Skeletal muscle tissue (tissue), 4 donors: ENCODE data around the gene S100B. TPM values are rescaled to one million over a fixed set of nuclear protein-coding genes. Genes with fewer than 3 reads are reported as not detected.

Experiments
- H3K27ac ChIP-seq: one replicate; pipeline ENCODE4 v1.7.0; 2013; ENCODE audit warnings: mild to moderate bottlenecking, low read depth, low read length, inconsistent platforms
- H3K27me3 ChIP-seq, 3 donors: one replicate each; pipeline ENCODE4 v1.7.0; 2013; ENCODE audit warnings: low read length in 3 of 3; ENCODE audit not compliant: control insufficient read depth in 3 of 3, insufficient read depth in 3 of 3
- H3K36me3 ChIP-seq, 3 donors: one replicate each; pipeline ENCODE4 v1.7.0; 2013; ENCODE audit warnings: low read length in 3 of 3; ENCODE audit not compliant: control insufficient read depth in 3 of 3, insufficient read depth in 3 of 3
- H3K4me1 ChIP-seq, 3 donors: one replicate each; pipeline ENCODE4 v1.7.0; 2013; ENCODE audit warnings: low read length in 3 of 3, mild to moderate bottlenecking in 3 of 3; ENCODE audit not compliant: control insufficient read depth in 3 of 3, insufficient read depth in 3 of 3
- H3K4me3 ChIP-seq, 3 donors: one replicate each; pipeline ENCODE4 v1.7.0; 2013; ENCODE audit warnings: low read length in 3 of 3
- H3K9ac ChIP-seq, 3 donors: one replicate each; pipeline ENCODE4 v1.7.0; 2013; ENCODE audit warnings: low read length in 3 of 3, mild to moderate bottlenecking in 3 of 3, moderate library complexity in 2 of 3, low read depth in 1 of 3
- H3K9me3 ChIP-seq, 3 donors: one replicate each; pipeline ENCODE4 v1.7.0; 2013; ENCODE audit warnings: low read length in 3 of 3; ENCODE audit not compliant: control insufficient read depth in 3 of 3
- total RNA-seq: library from RNA; depleted of rRNA; stranded (reverse); fragments of >200 nt; gene quantifications from one replicate; pipeline ENCODE4 v1.2.3, GENCODE V29; 2014
- donor health status: Osteomylitis.

Gene S100B
- total RNA-seq, 1 donor from 2014 or later, result 25.6 TPM

- H3K4me1 ChIP-seq, result no peaks in the 10 kb centered on the region
- H3K4me3 ChIP-seq, result no peak overlapping the region
- H3K27ac ChIP-seq, result no peak overlapping the region
- H3K27me3 ChIP-seq, result no peaks in the 10 kb centered on the region
- H3K9ac ChIP-seq, result no peak overlapping the region
- H3K36me3 ChIP-seq, result peaks cover 61 to 87% (median 78%) of the 10 kb centered on the region in 3 donors
- no peaks in the 10 kb centered on the region for H3K9me3 ChIP-seq
These were observed 54.6 kb downstream of the S100B start for GRCh38 chr21:46550116-46550941.

DNA sequence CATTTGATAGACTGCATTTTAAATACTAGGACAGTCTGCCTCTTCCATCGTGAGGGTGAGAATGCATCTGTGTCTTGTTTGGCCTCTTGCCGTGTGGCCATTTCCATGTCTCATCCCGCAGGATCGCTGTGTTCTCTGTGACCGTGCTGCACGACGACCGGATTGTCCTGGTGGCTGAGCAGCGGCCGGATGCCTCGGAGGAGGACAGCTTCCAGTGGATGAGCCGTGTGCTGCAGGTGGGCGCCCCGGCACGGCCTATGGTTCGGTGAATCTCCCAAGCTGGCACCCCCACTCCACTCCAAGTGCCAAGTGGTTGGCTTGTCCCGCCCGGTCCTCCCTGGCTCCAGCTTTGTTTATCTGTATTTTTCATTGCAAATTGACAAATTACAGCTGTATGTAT, 55.2 kb downstream of the S100B start:
- Histone ChIP-seq H3K36me3 (peaks cover 61 to 85% (median 77%) of the 10 kb centered on the region in 3 donors), H3K9ac (no peak overlapping the region), H3K27me3 (no peaks in the 10 kb centered on the region), H3K9me3 (no peaks in the 10 kb centered on the region), H3K4me1 (no peaks in the 10 kb centered on the region), H3K27ac (no peak overlapping the region), H3K4me3 (no peak overlapping the region)

Other genes starting within 250 kb of the S100B start
- 23.5 TPM for gene DIP2A, start 146.2 kb downstream of the S100B start, total RNA-seq
- 96.6 TPM for gene PRMT2, start 30.6 kb upstream of the S100B start, total RNA-seq